Stimulated activated CD4-positive, alpha-beta T cell treated with anti-CD3 and anti-CD28 coated beads, Interleukin-1b, Interleukin-23, amount 100 ng/mL, for 24 hours (primary cell): Measurements from ENCODE around the gene RHBDL1.

Experiments used
- DNase-seq, 4 experiments: peaks; one replicate each; pipeline ENCODE4 v3.0.0-alpha.2; 2020; ENCODE audit warnings: low read depth in 4 of 4, low spot score in 1 of 4

The RHBDL1 gene

GRCh38 chr16:674968-675883 lies at the start of gene RHBDL1:
Gene RHBDL1 (plus strand): TSS chr16:675671. CDS start chr16:675791, 120 bp downstream.
- DNase-seq: no peak

GRCh38 chr16:625977-626765 lies 49.3 kb upstream of the RHBDL1 start:
- DNase-seq: no peak

- DNase-seq: no peak
Measured at GRCh38 chr16:626787-627453, 48.6 kb upstream of the RHBDL1 start.

- DNase-seq: no peak
Measured at GRCh38 chr16:627454-628239, 47.8 kb upstream of the RHBDL1 start.

GRCh38 chr16:628321-629061 lies 47.0 kb upstream of the RHBDL1 start:
- DNase-seq: no peak

GRCh38 chr16:629185-629832 lies 46.2 kb upstream of the RHBDL1 start:
- DNase-seq: no peak

GRCh38 chr16:629833-630248 lies 45.6 kb upstream of the RHBDL1 start:
- DNase-seq: no peak

GRCh38 chr16:630249-630814 lies 45.1 kb upstream of the RHBDL1 start:
- no peak for DNase-seq

GRCh38 chr16:630815-631405 lies 44.6 kb upstream of the RHBDL1 start, which contains the start of gene WFIKKN1:
Gene WFIKKN1 (plus strand): TSS chr16:630985. CDS start chr16:631254, 269 bp downstream.
- no peak for DNase-seq

- no peak for DNase-seq
Measured at GRCh38 chr16:631808-632358, 43.6 kb upstream of the RHBDL1 start.

GRCh38 chr16:632486-633335 lies 42.8 kb upstream of the RHBDL1 start:
- DNase-seq: no peak

GRCh38 chr16:633336-634050 lies 42.0 kb upstream of the RHBDL1 start:
- no peak for DNase-seq

GRCh38 chr16:634051-634670 lies 41.3 kb upstream of the RHBDL1 start:
- no peak for DNase-seq

GRCh38 chr16:634996-635395 lies 40.5 kb upstream of the RHBDL1 start:
- no peak for DNase-seq

- DNase-seq: no peak
Measured at GRCh38 chr16:635573-636205, 39.8 kb upstream of the RHBDL1 start.
